GM10266 (cell line): Measurements from ENCODE around the gene COX10.

Experiments
- DNase-seq: peaks from one replicate; pipeline ENCODE4 v3.0.0; 2012; ENCODE audit errors: extremely low spot score
- CTCF ChIP-seq: IDR thresholded peaks from 2 replicates; pipeline ENCODE4 v1.5.1; 2012; ENCODE audit warnings: mild to moderate bottlenecking, low read depth; ENCODE audit not compliant: control insufficient read depth, insufficient read depth; ENCODE audit errors: missing control alignments

The COX10 gene

GRCh38 chr17:14057591-14057990 lies 11.7 kb upstream of the COX10 start:
- DNase-seq: no peak
- no peak for TF ChIP-seq CTCF

GRCh38 chr17:14058051-14058450 lies 11.3 kb upstream of the COX10 start:
- TF ChIP-seq CTCF: no peak
- DNase-seq: no peak

GRCh38 chr17:14060706-14061105 lies 8.6 kb upstream of the COX10 start:
- TF ChIP-seq CTCF: no peak
- no peak for DNase-seq

- DNase-seq: no peak
- no peak for TF ChIP-seq CTCF
Observed at GRCh38 chr17:14061666-14062560, 7.4 kb upstream of the COX10 start.

- TF ChIP-seq CTCF: no peak
- no peak for DNase-seq
Observed at GRCh38 chr17:14067347-14067746, 2.0 kb upstream of the COX10 start.

GRCh38 chr17:14068542-14069250 lies 608 bp upstream of the COX10 start:
- no peak for DNase-seq
- no peak for TF ChIP-seq CTCF

GRCh38 chr17:14070344-14070984 lies 1.2 kb downstream of the COX10 start:
- no peak for DNase-seq

More at GRCh38 chr17:14070344-14070984, 1.2 kb downstream of the COX10 start:
- TF ChIP-seq CTCF: no peak
